Activated naive CD8-positive, alpha-beta T cell treated with anti-CD3 and anti-CD28 coated beads, Interleukin-2, amount 10 ng/mL, durations not matched to agents 7 days and 5 days (primary cell): Measurements from ENCODE around the gene TRPM2. TPM values are rescaled to one million over a fixed set of nuclear protein-coding genes. Genes with fewer than 3 reads are reported as not detected.
A peak's percentile ranks its signal among the peaks of the same experiment; 100 is the strongest.

ENCODE experiments used
- ATAC-seq: fragments of 150-1000 bp; cut with Tn5 transposase; one replicate; pipeline ENCODE4 v1.10.0; 2021; ENCODE audit warnings: low read depth, moderate library complexity
- POLR2A ChIA-PET: fragments of 350-600 bp; sonication (Branson Sonifier 250); formaldehyde crosslinking; loops from one replicate; lab custom pipeline; 2021; ENCODE audit warnings: antibody characterized with exemption; lab: Charles Lee
- DNase-seq: peaks from one replicate; pipeline ENCODE4 v3.0.0; 2021
- H3K27ac Mint-ChIP-seq: one replicate; pipeline ENCODE4 v1.8.0; 2022; ENCODE audit warnings: mild to moderate bottlenecking, mixed read lengths
- H3K27me3 Mint-ChIP-seq: one replicate; pipeline ENCODE4 v1.8.0; 2022; ENCODE audit warnings: mild to moderate bottlenecking, moderate library complexity, mixed read lengths
- H3K36me3 Mint-ChIP-seq: one replicate; pipeline ENCODE4 v1.8.0; 2021; ENCODE audit warnings: mild to moderate bottlenecking, mixed read lengths
- H3K4me1 Mint-ChIP-seq: one replicate; pipeline ENCODE4 v1.8.0; 2021; ENCODE audit warnings: mixed read lengths
- H3K4me3 Mint-ChIP-seq: one replicate; pipeline ENCODE4 v1.8.0; 2022; ENCODE audit warnings: mild to moderate bottlenecking, moderate library complexity, mixed read lengths
- H3K9me3 Mint-ChIP-seq: one replicate; pipeline ENCODE4 v1.8.0; 2021; ENCODE audit warnings: mixed read lengths
- total RNA-seq, 2 experiments: library from RNA; stranded (reverse); gene quantifications; one replicate each; pipeline ENCODE4 v1.2.3, GENCODE V29; 2021

The TRPM2 gene
- 10 to 100 TPM; 29.6 to 31.1 TPM for total RNA-seq

DNA sequence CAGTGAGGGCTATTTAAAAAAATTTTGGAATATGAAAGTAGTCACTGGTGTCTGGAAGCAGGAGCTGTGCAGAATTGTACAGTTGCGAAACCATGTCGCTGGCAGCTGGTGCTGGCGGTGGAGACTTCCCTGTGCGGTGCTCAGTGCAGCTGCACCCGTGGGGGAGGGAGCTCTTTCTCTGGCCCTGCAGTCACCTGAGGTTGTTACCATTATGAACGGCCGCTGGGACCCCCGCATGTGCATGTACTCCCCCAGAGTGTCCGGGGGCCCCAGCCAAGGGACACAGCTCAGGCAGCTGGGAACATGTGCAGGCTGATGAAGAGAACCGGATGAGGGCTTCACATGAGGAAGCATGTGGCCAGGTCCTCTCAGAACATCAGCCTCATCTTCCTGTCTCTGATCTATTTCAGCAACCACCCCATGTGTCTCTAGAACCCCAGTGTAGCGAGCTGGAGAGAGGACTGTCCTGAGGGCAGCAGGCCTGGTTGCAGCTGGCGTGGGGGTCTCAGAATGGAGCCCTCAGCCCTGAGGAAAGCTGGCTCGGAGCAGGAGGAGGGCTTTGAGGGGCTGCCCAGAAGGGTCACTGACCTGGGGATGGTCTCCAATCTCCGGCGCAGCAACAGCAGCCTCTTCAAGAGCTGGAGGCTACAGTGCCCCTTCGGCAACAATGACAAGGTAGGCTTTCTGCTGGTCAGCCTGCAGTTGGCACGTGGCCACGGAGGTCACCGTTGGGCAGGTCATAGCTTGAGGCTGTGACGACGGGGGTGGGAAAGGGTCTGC, at the start of gene TRPM2:
Gene TRPM2, plus strand, starts transcription at position 431 of the 780 bp plus-strand sequence. Its CDS starts 80 bp downstream, at position 511.
- Mint-ChIP-seq H3K4me3 (peak within 1 kb of the TSS; percentile 92), H3K36me3 (peaks cover 41% of the 10 kb centered on the region), H3K27ac (peak within 1 kb of the TSS; percentile 93), H3K27me3 (peaks cover 18% of the 10 kb centered on the region), H3K4me1 (peaks cover 48% of the 10 kb centered on the region), H3K9me3 (peaks cover under 1% of the 10 kb centered on the region)
- DNase-seq (peak; percentile 69), ATAC-seq (peak; percentile 88)
- POLR2A ChIA-PET = interaction anchor here (0.5 to 4.9 kb wide), 8 partner anchors 9 to 304 kb away, joined by 3 to 60 read pairs (median 3); partner anchors contain the start of genes CFAP410, KRTAP12-3 and PFKL

- peaks cover 7% of the 10 kb centered on the region for H3K36me3 Mint-ChIP-seq
- no peak for ATAC-seq
- no peaks in the 10 kb centered on the region for H3K27me3 Mint-ChIP-seq
- POLR2A ChIA-PET = interaction anchor here (1.3 kb wide), 1 partner anchor 35 kb away, joined by 5 read pairs; the partner anchor contains the start of gene CFAP410
- no peak for DNase-seq
- H3K27ac Mint-ChIP-seq = no peak overlapping the region
- peaks cover 22% of the 10 kb centered on the region for H3K4me1 Mint-ChIP-seq
- no peaks in the 10 kb centered on the region for H3K9me3 Mint-ChIP-seq
- no peak overlapping the region for H3K4me3 Mint-ChIP-seq
Observed at GRCh38 chr21:44304011-44304616, 49.3 kb upstream of the TRPM2 start.

DNA sequence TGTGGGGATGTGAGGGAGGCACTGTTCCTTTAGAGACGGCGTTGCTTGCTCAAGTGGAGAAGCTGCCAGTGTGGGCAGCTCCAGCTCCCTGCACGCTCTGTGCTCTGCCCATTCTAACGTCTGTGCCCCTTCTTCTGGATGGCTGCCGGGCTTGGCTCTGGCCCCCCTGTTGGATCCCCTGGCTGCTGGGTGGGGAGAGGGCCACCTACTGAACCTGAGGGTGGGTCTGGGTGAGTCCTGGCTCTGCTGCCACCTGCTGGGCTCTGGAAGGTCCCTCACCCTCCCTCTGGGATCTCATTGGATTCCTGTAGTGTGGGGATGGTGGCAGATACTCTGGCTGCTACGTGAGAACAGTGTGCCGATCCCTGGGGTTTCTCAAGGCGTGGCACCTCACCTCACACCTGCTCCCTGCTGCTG, 48.5 kb upstream of the TRPM2 start:
- Mint-ChIP-seq H3K27me3 (no peaks in the 10 kb centered on the region), H3K9me3 (no peaks in the 10 kb centered on the region), H3K4me1 (peaks cover 20% of the 10 kb centered on the region), H3K27ac (peak overlapping the region; percentile 38), H3K36me3 (peaks cover 7% of the 10 kb centered on the region), H3K4me3 (no peak overlapping the region)
- ATAC-seq (no peak), DNase-seq (no peak)
- POLR2A ChIA-PET = no interaction called here

GRCh38 chr21:44305691-44306090, 47.7 kb upstream of the TRPM2 start:
- Mint-ChIP-seq H3K4me3 (no peak overlapping the region), H3K4me1 (peaks cover 20% of the 10 kb centered on the region), H3K36me3 (peaks cover 7% of the 10 kb centered on the region), H3K27ac (no peak overlapping the region), H3K9me3 (no peaks in the 10 kb centered on the region), H3K27me3 (no peaks in the 10 kb centered on the region)
- ATAC-seq (no peak), DNase-seq (no peak)
- POLR2A ChIA-PET = no interaction called here

DNA sequence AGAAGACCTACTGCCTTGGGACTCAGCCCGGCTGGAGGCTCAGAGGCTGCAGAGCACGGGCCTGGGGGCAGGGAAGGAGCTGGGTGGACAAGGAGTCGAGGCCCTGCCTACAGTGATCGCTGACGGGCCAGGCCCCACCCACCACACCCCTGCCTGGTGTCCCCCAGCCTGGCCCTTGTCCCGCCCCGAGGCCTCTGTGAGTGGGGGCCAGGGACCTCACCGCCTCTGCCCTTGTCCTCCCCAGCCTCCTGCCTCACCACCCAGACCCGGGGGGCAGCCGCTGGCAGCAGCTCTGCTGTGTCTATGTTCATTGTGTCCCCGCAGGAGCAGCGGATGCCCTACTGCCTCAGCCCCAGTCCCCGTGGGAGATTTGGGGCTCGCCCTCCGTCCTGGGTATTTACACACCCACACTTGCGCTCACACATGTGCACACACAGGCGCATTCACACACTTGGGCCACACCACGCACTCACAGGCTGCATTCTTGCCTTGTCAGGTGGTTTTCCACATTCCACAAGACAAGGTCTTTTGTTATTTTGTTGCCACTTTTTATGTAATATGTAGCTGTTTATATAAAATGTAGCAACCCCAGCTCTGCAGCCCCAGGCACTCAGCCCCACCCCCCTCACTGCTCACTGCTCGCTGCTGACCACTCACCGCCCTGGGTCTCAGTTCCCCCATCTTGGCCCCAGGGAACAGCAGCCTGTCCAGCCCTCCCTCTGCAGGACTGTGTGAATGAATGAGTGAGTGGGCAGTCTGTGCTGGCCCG, 46.3 kb upstream of the TRPM2 start:
- Mint-ChIP-seq H3K36me3 (peaks cover 12% of the 10 kb centered on the region), H3K4me3 (no peak overlapping the region), H3K27ac (no peak overlapping the region), H3K4me1 (peaks cover 16% of the 10 kb centered on the region), H3K27me3 (no peaks in the 10 kb centered on the region), H3K9me3 (no peaks in the 10 kb centered on the region)
- no peak for DNase-seq
- ATAC-seq = no peak
- POLR2A ChIA-PET = no interaction called here

GRCh38 chr21:44310628-44311507, 42.6 kb upstream of the TRPM2 start:
- Mint-ChIP-seq H3K27me3 (no peaks in the 10 kb centered on the region), H3K4me3 (no peak overlapping the region), H3K9me3 (no peaks in the 10 kb centered on the region), H3K27ac (no peak overlapping the region), H3K4me1 (no peaks in the 10 kb centered on the region), H3K36me3 (peaks cover 10% of the 10 kb centered on the region)
- no peak for DNase-seq
- no peak for ATAC-seq
- POLR2A ChIA-PET = no interaction called here

DNA sequence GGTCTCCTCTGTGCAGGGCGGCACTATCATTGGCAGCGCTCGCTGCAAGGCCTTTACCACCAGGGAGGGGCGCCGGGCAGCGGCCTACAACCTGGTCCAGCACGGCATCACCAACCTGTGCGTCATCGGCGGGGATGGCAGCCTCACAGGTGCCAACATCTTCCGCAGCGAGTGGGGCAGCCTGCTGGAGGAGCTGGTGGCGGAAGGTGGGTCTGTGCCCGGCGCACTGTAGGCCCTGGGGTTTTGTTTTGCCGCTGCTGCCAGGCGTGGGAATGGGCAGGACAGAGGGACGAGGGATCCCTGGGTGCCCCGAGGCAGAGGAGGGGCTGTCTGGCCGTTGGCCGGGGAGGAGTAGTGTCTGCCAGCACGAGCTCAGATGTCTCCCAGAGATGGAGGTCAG, 41.3 kb upstream of the TRPM2 start:
- ATAC-seq (no peak), DNase-seq (no peak)
- POLR2A ChIA-PET = no interaction called here
- no peaks in the 10 kb centered on the region for H3K27me3 Mint-ChIP-seq
- no peaks in the 10 kb centered on the region for H3K9me3 Mint-ChIP-seq
- no peak overlapping the region for H3K27ac Mint-ChIP-seq
- H3K4me3 Mint-ChIP-seq = no peak overlapping the region
- no peaks in the 10 kb centered on the region for H3K4me1 Mint-ChIP-seq
- peaks cover 10% of the 10 kb centered on the region for H3K36me3 Mint-ChIP-seq

DNA sequence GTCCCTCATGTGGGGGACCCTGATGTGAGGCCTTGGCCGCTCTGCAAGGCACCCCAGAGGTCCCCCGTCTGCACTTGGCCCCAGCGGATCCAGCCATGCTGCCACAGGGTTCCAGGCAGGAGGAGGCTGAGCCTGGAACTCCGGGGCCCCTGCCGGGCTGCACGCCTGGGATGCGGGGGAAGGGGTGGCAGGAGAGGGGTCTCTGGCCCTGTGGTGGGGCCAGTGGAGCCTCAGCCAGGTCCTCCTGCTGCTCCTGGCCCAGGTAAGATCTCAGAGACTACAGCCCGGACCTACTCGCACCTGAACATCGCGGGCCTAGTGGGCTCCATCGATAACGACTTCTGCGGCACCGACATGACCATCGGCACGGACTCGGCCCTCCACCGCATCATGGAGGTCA, 40.7 kb upstream of the TRPM2 start:
- DNase-seq (no peak), ATAC-seq (no peak)
- Mint-ChIP-seq H3K9me3 (no peaks in the 10 kb centered on the region), H3K4me3 (no peak overlapping the region), H3K4me1 (no peaks in the 10 kb centered on the region), H3K27me3 (no peaks in the 10 kb centered on the region), H3K27ac (no peak overlapping the region), H3K36me3 (peaks cover 10% of the 10 kb centered on the region)
- POLR2A ChIA-PET = no interaction called here

DNA sequence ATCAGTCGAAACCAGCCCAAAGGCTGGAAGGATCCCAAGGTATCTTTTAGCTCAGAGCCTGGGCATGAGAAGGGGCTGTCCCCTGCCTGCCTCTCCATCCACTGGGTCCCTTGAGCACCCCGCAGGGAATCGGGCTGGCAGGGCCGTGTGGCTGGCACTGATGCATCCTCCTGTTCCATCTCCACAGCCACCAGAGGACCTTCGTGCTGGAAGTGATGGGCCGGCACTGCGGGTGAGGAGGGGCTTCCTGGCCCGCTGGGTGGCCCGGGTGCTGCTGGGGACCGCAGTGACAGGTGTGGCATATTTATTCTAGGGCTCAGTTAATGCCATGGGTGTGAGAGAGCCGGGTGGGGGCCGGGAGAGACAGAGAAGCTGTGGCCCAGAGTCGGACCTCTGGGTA, 40.0 kb upstream of the TRPM2 start:
- DNase-seq (no peak), ATAC-seq (no peak)
- POLR2A ChIA-PET = no interaction called here
- H3K4me1 Mint-ChIP-seq = no peaks in the 10 kb centered on the region
- H3K9me3 Mint-ChIP-seq = no peaks in the 10 kb centered on the region
- H3K27me3 Mint-ChIP-seq = no peaks in the 10 kb centered on the region
- H3K27ac Mint-ChIP-seq = no peak overlapping the region
- no peak overlapping the region for H3K4me3 Mint-ChIP-seq
- peaks cover 5% of the 10 kb centered on the region for H3K36me3 Mint-ChIP-seq

DNA sequence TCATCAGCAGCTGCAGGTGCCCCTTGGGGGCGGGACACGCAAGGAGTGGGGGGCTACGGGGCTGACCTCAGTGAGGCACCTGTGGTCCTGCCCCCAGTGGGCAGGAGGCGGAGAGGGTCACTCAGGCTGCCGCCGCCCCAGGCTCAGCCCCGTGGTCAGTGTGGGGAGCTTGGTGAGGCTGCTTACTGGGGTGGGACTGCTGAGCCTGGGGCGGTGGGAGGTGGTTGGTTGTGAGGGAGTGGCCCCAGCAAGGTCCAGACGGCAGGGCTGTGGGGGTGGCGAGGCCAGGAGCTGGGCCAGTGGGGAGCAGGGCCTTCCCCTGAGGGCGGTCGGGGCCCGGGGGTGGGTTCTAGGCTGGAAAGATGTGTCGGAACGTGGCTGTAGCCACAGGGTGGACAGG, 39.3 kb upstream of the TRPM2 start:
- no peak for DNase-seq
- POLR2A ChIA-PET = no interaction called here
- Mint-ChIP-seq H3K4me3 (no peak overlapping the region), H3K27ac (no peak overlapping the region), H3K4me1 (no peaks in the 10 kb centered on the region), H3K27me3 (no peaks in the 10 kb centered on the region), H3K36me3 (peaks cover 7% of the 10 kb centered on the region), H3K9me3 (no peaks in the 10 kb centered on the region)
- no peak for ATAC-seq

DNA sequence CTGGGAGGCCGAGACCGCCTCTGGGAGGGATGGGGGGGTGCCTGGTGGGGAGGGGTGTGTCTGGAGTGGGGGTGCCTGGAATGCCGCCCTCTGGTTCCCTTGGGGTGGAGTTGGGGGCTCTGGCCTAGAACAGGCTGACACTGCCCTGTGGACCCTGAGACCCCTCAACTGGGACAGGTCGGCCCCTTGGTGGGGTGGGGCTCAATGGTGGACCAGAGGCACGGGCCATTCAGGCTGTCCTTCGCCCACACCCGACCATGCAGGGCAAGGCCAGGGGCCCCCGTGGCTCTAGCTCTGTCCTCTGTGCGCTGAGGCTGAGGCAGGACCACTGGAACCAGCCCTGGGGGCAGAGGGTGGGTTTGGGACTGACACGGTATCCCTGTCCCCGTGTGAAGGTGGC, 38.9 kb upstream of the TRPM2 start:
- no peak overlapping the region for H3K27ac Mint-ChIP-seq
- peaks cover 7% of the 10 kb centered on the region for H3K36me3 Mint-ChIP-seq
- POLR2A ChIA-PET = no interaction called here
- ATAC-seq (no peak), DNase-seq (no peak)
- H3K4me1 Mint-ChIP-seq = no peaks in the 10 kb centered on the region
- no peak overlapping the region for H3K4me3 Mint-ChIP-seq
- H3K27me3 Mint-ChIP-seq = no peaks in the 10 kb centered on the region
- no peaks in the 10 kb centered on the region for H3K9me3 Mint-ChIP-seq

DNA sequence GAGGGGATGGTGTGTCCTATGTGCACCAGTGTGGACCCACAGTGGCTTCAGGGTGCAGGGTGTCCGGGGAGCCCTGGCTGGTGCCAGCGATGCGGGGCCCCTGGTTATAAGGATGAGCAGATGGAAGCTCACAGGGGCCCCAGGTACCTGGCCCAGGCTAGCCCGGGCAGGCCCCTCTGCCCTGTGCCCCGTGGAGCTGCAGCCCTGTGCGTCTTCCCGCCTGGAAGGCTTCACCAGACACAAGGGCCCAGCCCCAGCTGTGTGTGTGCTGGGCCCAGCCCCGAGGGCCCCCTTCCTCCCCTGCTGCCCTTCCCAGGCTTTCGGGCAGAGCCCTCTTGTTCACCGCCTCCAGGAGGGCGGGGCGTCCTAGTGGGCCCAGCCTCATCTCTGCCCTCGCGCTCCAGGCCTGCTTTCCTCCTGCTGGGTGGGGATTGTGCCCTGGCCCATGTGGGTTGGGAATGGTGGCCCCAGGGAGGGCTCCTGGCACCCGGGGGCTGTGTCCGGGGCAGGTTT, 37.7 kb upstream of the TRPM2 start:
- DNase-seq (no peak), ATAC-seq (no peak)
- H3K36me3 Mint-ChIP-seq = peaks cover 7% of the 10 kb centered on the region
- no peaks in the 10 kb centered on the region for H3K4me1 Mint-ChIP-seq
- POLR2A ChIA-PET = no interaction called here
- no peak overlapping the region for H3K27ac Mint-ChIP-seq
- no peaks in the 10 kb centered on the region for H3K9me3 Mint-ChIP-seq
- H3K27me3 Mint-ChIP-seq = no peaks in the 10 kb centered on the region
- H3K4me3 Mint-ChIP-seq = no peak overlapping the region
